ENCODE data around the gene AP2A1.

- TF ChIP-seq EZH2 (IDR thresholded peaks at IDR 0.05; ENCODE audit: insufficient read depth, poor library complexity, severe bottlenecking) (no peak), EZH2phosphoT487 (IDR thresholded peaks at IDR 0.05; ENCODE audit: insufficient read depth, low read depth) (no peak)
Measured at GRCh38 chr19:49718991-49719390, 47.8 kb upstream of the AP2A1 start.
